NOMO-1 treated with dmso at 0.1 percent for 144 hours (cell line): ENCODE results near the gene RASAL3.
"Not testable (repeated sequence)": the region's sequence is repeated elsewhere in the genome, so short reads cannot be mapped to it uniquely, and the experiment has no call there.

Experiments
- DNase-seq: peaks from one replicate; lab custom pipeline; 2025; ENCODE audit not compliant: unreplicated experiment; lab: John Stamatoyannopoulos, UW

The RASAL3 gene

GRCh38 chr19:15421721-15422260 is 42.6 kb downstream of the RASAL3 start:
- DNase-seq = no peak

- DNase-seq = no peak
Observed at GRCh38 chr19:15421136-15421695, 43.1 kb downstream of the RASAL3 start.

- no peak for DNase-seq
Observed at GRCh38 chr19:15419413-15420025, 44.8 kb downstream of the RASAL3 start.

GRCh38 chr19:15418579-15419412 is 45.5 kb downstream of the RASAL3 start, which contains the start of gene AKAP8L:
Gene AKAP8L (minus strand): TSS chr19:15418988. CDS start chr19:15418923, 65 bp downstream.
- DNase-seq = peak; percentile 100

- no peak for DNase-seq
Observed at GRCh38 chr19:15418231-15418578, 46.1 kb downstream of the RASAL3 start.

- DNase-seq = no peak
Observed at GRCh38 chr19:15417699-15418098, 46.6 kb downstream of the RASAL3 start.

GRCh38 chr19:15412832-15413231 is 51.5 kb downstream of the RASAL3 start:
- no peak for DNase-seq

- not testable (repeated sequence) for DNase-seq
Observed at GRCh38 chr19:15411351-15411750, 53.0 kb downstream of the RASAL3 start.

GRCh38 chr19:15404780-15405211 is 59.5 kb downstream of the RASAL3 start:
- DNase-seq = no peak

- no peak for DNase-seq
Observed at GRCh38 chr19:15404097-15404779, 60.1 kb downstream of the RASAL3 start.

GRCh38 chr19:15403151-15403531 is 61.2 kb downstream of the RASAL3 start:
- DNase-seq = no peak

- no peak for DNase-seq
Observed at GRCh38 chr19:15402411-15403150, 61.8 kb downstream of the RASAL3 start.
